ENCODE data around the gene NAB2.

- TF ChIP-seq RARB (CRISPR knock-in tag; IDR thresholded peaks at IDR 0.05) (no peak), PPARA (CRISPR knock-in tag; IDR thresholded peaks at IDR 0.05; ENCODE audit: borderline replicate concordance) (no peak), ZNF565 (CRISPR knock-in tag; conservative IDR thresholded peaks at IDR 0.05; ENCODE audit: low read depth) (no peak), ARNTL (CRISPR knock-in tag; IDR thresholded peaks at IDR 0.05; ENCODE audit: borderline replicate concordance, low read depth) (no peak), ESRRG (CRISPR knock-in tag; IDR thresholded peaks at IDR 0.05) (no peak), ZFP30 (CRISPR knock-in tag; IDR thresholded peaks at IDR 0.05) (no peak), ZC3H10 (CRISPR knock-in tag; IDR thresholded peaks at IDR 0.05) (no peak), ZFP3 (CRISPR knock-in tag; IDR thresholded peaks at IDR 0.05) (no peak), CREB5 (CRISPR knock-in tag; IDR thresholded peaks at IDR 0.05; ENCODE audit: low read depth) (no peak), BACH2 (CRISPR knock-in tag; IDR thresholded peaks at IDR 0.05; ENCODE audit: borderline replicate concordance) (no peak), GLIS3 (CRISPR knock-in tag; IDR thresholded peaks at IDR 0.05) (no peak), PATZ1 (CRISPR knock-in tag; IDR thresholded peaks at IDR 0.05; ENCODE audit: borderline replicate concordance) (no peak), SNAI2 (CRISPR knock-in tag; IDR thresholded peaks at IDR 0.05) (no peak), CSRNP3 (CRISPR knock-in tag; IDR thresholded peaks at IDR 0.05) (no peak)
Observed at GRCh38 chr12:57129321-57129842, 40.5 kb downstream of the NAB2 start.

Measured in SK-N-SH treated with all-trans-retinoic acid at 6 μM for 48 hours (cell line).